Measurements from ENCODE around the gene PHF2.

Gene PHF2

GRCh38 chr9:93634311-93635185, 58.2 kb downstream of the PHF2 start:
- no peaks in the 10 kb centered on the region for H3K27me3 ChIP-seq (ENCODE audit: low read length)
- no peak overlapping the region for H3K4me2 ChIP-seq (ENCODE audit: low read depth, low read length, poor library complexity, severe bottlenecking)
- no peaks in the 10 kb centered on the region for H3K9me2 ChIP-seq (replicated peaks; ENCODE audit: insufficient read depth, low read length)
- no peak overlapping the region for H3K4me3 ChIP-seq (ENCODE audit: insufficient read depth, low read length, poor library complexity, severe bottlenecking)
- peaks cover 5% of the 10 kb centered on the region; the same call in 1 of the 2 replicates for H3K36me3 ChIP-seq (ENCODE audit: low read length)
- TF ChIP-seq CTCF (IDR thresholded peaks at IDR 0.05; ENCODE audit: insufficient read depth, low read length, poor library complexity, severe bottlenecking) (no peak), EZH2phosphoT487 (conservative IDR thresholded peaks at IDR 0.05; ENCODE audit: low read length) (no peak)
- no peaks in the 10 kb centered on the region for H4K20me1 ChIP-seq (ENCODE audit: low read depth, low read length)
- no peak overlapping the region for H3K9ac ChIP-seq (ENCODE audit: low read length)
- no peaks in the 10 kb centered on the region for H3F3A ChIP-seq (ENCODE audit: insufficient read depth)
- H3K9me3 ChIP-seq (ENCODE audit: insufficient read depth, low read length), result 0 out of 2 replicates have a peak, but pooled peaks cover 4% of the 10 kb centered on the region
- H3K27ac ChIP-seq (ENCODE audit: low read depth, low read length), result no peak overlapping the region
- no peak overlapping the region for H2AFZ ChIP-seq (ENCODE audit: low read depth, low read length, severe bottlenecking)
- H3K79me2 ChIP-seq (ENCODE audit: insufficient read depth, low read length), result no peaks in the 10 kb centered on the region

- no peaks in the 10 kb centered on the region for H3K79me2 ChIP-seq (ENCODE audit: insufficient read depth, low read length)
- TF ChIP-seq EZH2phosphoT487 (conservative IDR thresholded peaks at IDR 0.05; ENCODE audit: low read length) (no peak), CTCF (IDR thresholded peaks at IDR 0.05; ENCODE audit: insufficient read depth, low read length, poor library complexity, severe bottlenecking) (no peak)
- no peaks in the 10 kb centered on the region for H3F3A ChIP-seq (ENCODE audit: insufficient read depth)
- no peak overlapping the region for H2AFZ ChIP-seq (ENCODE audit: low read depth, low read length, severe bottlenecking)
- no peak overlapping the region for H3K27ac ChIP-seq (ENCODE audit: low read depth, low read length)
- no peak overlapping the region for H3K4me2 ChIP-seq (ENCODE audit: low read depth, low read length, poor library complexity, severe bottlenecking)
- H3K9me3 ChIP-seq (ENCODE audit: insufficient read depth, low read length), result 0 out of 2 replicates have a peak, but pooled peaks cover 4% of the 10 kb centered on the region
- H4K20me1 ChIP-seq (ENCODE audit: low read depth, low read length), result no peaks in the 10 kb centered on the region
- no peaks in the 10 kb centered on the region for H3K27me3 ChIP-seq (ENCODE audit: low read length)
- H3K9me2 ChIP-seq (replicated peaks; ENCODE audit: insufficient read depth, low read length), result no peaks in the 10 kb centered on the region
- H3K9ac ChIP-seq (ENCODE audit: low read length), result no peak overlapping the region
- no peak overlapping the region for H3K4me3 ChIP-seq (ENCODE audit: insufficient read depth, low read length, poor library complexity, severe bottlenecking)
- H3K36me3 ChIP-seq (ENCODE audit: low read length), result peaks cover 5% of the 10 kb centered on the region; the same call in 1 of the 2 replicates
Observed at GRCh38 chr9:93635186-93636107, 59.1 kb downstream of the PHF2 start.

GRCh38 chr9:93636172-93636661, 59.8 kb downstream of the PHF2 start:
- H3K9me3 ChIP-seq (ENCODE audit: insufficient read depth, low read length), result 0 out of 2 replicates have a peak, but pooled peaks cover 4% of the 10 kb centered on the region
- H3K27me3 ChIP-seq (ENCODE audit: low read length), result no peaks in the 10 kb centered on the region
- H3K4me3 ChIP-seq (ENCODE audit: insufficient read depth, low read length, poor library complexity, severe bottlenecking), result no peak overlapping the region
- no peak for TF ChIP-seq CTCF (IDR thresholded peaks at IDR 0.05; ENCODE audit: insufficient read depth, low read length, poor library complexity, severe bottlenecking)
- no peak for TF ChIP-seq EZH2phosphoT487 (conservative IDR thresholded peaks at IDR 0.05; ENCODE audit: low read length)
- H3K4me2 ChIP-seq (ENCODE audit: low read depth, low read length, poor library complexity, severe bottlenecking), result no peak overlapping the region
- no peak overlapping the region for H3K9ac ChIP-seq (ENCODE audit: low read length)
- H4K20me1 ChIP-seq (ENCODE audit: low read depth, low read length), result no peaks in the 10 kb centered on the region
- H2AFZ ChIP-seq (ENCODE audit: low read depth, low read length, severe bottlenecking), result no peak overlapping the region
- H3K36me3 ChIP-seq (ENCODE audit: low read length), result peaks cover 5% of the 10 kb centered on the region; the same call in 1 of the 2 replicates
- no peaks in the 10 kb centered on the region for H3F3A ChIP-seq (ENCODE audit: insufficient read depth)
- no peaks in the 10 kb centered on the region for H3K79me2 ChIP-seq (ENCODE audit: insufficient read depth, low read length)
- no peaks in the 10 kb centered on the region for H3K9me2 ChIP-seq (replicated peaks; ENCODE audit: insufficient read depth, low read length)
- no peak overlapping the region for H3K27ac ChIP-seq (ENCODE audit: low read depth, low read length)

Data from SU-DHL-6 (cell line).